T-helper 1 cell treated with Interleukin-12 subunit alpha and Interleukin-12 subunit beta and Interleukin-4 antibody, amounts not matched to agents 30 μg/mL and 1 μg/mL, for 36 hours (primary cell): ENCODE measurements around the gene SNPH.
"Not testable (repeated sequence)": the region's sequence is repeated elsewhere in the genome, so short reads cannot be mapped to it uniquely, and the experiment has no call there.

Source experiments
- H3K27ac Mint-ChIP-seq: one replicate; pipeline ENCODE4 v1.8.0; 2021; ENCODE audit warnings: mild to moderate bottlenecking, mixed read lengths
- H3K27me3 Mint-ChIP-seq: one replicate; pipeline ENCODE4 v1.8.0; 2021; ENCODE audit warnings: low read depth, mixed read lengths
- H3K36me3 Mint-ChIP-seq: one replicate; pipeline ENCODE4 v1.8.0; 2021; ENCODE audit warnings: low read depth, mixed read lengths
- H3K4me1 Mint-ChIP-seq: one replicate; pipeline ENCODE4 v1.8.0; 2021; ENCODE audit warnings: low read depth, mixed read lengths
- H3K4me3 Mint-ChIP-seq: one replicate; pipeline ENCODE4 v1.8.0; 2021; ENCODE audit warnings: mild to moderate bottlenecking, moderate library complexity, mixed read lengths
- H3K9me3 Mint-ChIP-seq: one replicate; pipeline ENCODE4 v1.8.0; 2021; ENCODE audit warnings: mixed read lengths

Gene SNPH

DNA sequence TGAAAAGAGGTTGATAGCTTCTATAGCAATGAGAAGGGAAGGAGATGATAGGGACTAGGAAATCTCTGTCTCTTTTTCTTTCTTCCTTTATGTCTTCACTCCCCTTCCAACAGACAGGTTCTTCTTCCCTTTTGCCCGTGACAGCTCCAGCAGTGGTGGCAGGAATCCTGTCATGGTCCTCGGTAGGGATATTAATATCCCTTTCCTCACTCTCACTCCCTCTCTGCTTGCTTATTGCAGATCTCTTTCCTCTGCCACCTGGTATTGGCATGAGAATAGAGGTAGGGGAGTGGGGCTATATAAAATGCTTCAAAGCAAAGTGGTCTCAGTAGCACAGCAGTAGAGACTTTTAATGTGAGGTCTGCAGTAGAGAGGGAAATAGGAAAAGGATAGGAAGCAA, 20.5 kb upstream of the SNPH start:
- H3K36me3 Mint-ChIP-seq: no peaks in the 10 kb centered on the region
- H3K27ac Mint-ChIP-seq: no peak overlapping the region
- H3K27me3 Mint-ChIP-seq: peaks cover 14% of the 10 kb centered on the region
- H3K9me3 Mint-ChIP-seq: no peaks in the 10 kb centered on the region
- H3K4me1 Mint-ChIP-seq: peaks cover 5% of the 10 kb centered on the region
- no peak overlapping the region for H3K4me3 Mint-ChIP-seq

DNA sequence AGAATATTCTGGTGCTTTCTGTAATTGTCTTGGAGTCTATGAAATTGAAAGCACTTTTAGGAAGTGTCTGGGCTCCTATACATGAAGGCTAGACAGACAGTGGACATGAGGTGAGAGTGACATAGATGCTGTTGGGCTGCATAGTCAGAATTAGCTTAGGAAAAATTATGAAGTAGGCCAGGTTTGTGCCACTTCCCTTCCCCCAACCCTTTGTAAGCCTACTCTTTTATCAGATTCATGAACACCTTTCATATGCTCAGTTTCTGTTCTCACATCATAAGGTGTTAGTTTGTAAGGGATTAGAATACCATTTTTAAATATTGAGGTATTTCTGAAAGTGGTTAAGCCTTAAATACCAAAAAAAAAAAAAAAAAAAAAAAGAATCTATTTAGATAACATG, 18.4 kb upstream of the SNPH start:
- H3K36me3 Mint-ChIP-seq: no peaks in the 10 kb centered on the region
- no peak overlapping the region for H3K4me3 Mint-ChIP-seq
- H3K4me1 Mint-ChIP-seq: peaks cover 5% of the 10 kb centered on the region
- H3K27ac Mint-ChIP-seq: no peak overlapping the region
- H3K27me3 Mint-ChIP-seq: peaks cover 21% of the 10 kb centered on the region
- peaks cover 6% of the 10 kb centered on the region for H3K9me3 Mint-ChIP-seq

DNA sequence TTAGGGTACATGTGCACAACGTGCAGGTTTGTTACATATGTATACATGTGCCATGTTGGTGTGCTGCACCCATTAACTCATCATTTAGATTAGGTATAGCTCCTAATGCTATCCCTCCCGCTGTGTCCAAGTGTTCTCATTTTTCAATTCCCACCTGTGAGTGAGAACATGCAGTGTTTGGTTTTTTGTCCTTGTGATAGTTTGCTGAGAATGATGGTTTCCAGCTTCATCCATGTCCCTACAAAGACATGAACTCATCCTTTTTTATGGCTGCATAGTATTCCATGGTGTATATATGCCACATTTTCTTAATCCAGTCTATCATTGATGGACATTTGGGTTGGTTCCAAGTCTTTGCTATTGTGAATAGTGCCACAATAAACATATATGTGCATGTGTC, 15.8 kb upstream of the SNPH start:
- not testable (repeated sequence) for H3K36me3 Mint-ChIP-seq, H3K27ac Mint-ChIP-seq, H3K4me3 Mint-ChIP-seq, H3K4me1 Mint-ChIP-seq, H3K9me3 Mint-ChIP-seq
- H3K27me3 Mint-ChIP-seq: peaks cover 22% of the 10 kb centered on the region

DNA sequence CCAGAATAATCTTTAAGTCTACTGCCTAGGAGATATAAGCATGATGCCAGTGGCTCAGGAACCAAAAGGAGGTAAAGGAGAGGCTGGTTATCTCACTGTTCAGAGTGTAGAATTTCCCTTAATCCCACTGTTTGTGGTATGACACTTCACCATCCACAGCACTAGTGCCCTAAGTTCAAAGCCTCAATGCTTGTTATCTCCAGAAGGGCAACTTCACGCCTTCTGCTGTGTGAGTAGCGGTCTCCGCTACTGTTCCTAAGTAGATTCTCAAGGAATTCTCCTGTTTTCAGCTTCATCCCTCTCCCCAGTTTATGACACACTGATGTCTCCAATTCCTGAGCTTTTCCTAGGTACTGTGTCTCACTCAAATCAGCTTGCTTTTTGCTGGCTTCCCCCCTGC, 13.7 kb upstream of the SNPH start:
- no peak overlapping the region for H3K4me3 Mint-ChIP-seq
- H3K27ac Mint-ChIP-seq: no peak overlapping the region
- peaks cover 6% of the 10 kb centered on the region for H3K9me3 Mint-ChIP-seq

DNA sequence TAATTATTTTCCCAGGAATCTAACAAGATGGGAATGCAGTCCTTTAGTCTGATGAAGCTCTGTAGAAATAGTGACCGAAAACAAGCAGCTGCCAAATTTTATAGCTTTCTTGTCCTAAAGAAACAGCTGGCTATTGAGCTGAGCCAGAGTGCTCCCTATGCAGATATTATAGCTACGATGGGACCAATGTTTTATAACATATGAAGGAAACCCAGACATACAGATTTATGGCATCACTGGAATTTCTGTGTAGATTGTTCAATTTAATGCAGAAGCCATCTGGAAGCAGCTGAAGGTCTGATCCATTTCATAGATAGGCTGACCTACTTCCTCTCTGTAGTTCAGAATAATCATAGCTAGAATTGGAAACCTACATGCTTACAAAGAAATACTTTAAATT, 11.8 kb upstream of the SNPH start:
- Mint-ChIP-seq H3K27me3 (peaks cover 28% of the 10 kb centered on the region), H3K9me3 (peaks cover 6% of the 10 kb centered on the region), H3K27ac (no peak overlapping the region), H3K4me3 (no peak overlapping the region), H3K36me3 (no peaks in the 10 kb centered on the region), H3K4me1 (peaks cover 5% of the 10 kb centered on the region)

More for the DNA sequence above, 13.7 kb upstream of the SNPH start:
- H3K36me3 Mint-ChIP-seq: no peaks in the 10 kb centered on the region
- peaks cover 28% of the 10 kb centered on the region for H3K27me3 Mint-ChIP-seq
- peaks cover 5% of the 10 kb centered on the region for H3K4me1 Mint-ChIP-seq

DNA sequence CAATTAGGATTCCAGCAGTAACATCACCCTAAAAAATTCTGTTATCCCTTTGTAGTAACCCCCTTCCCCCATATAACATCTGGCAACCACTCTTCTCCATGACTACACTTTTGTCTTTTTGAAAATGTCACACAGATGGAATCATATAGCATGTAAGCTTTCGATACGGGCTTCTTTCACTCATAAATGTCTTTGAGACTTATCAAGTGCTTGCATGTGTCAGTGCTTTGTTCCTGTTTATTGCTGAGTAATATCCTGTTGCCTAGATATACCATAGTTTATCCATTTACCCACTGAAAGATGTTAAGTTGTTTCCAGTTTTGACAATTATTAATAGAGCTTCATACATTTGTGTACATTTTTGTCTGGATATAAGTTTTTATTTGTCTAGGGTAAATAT, 10.4 kb upstream of the SNPH start:
- Mint-ChIP-seq H3K9me3 (peaks cover 5% of the 10 kb centered on the region), H3K4me3 (no peak overlapping the region), H3K36me3 (no peaks in the 10 kb centered on the region), H3K4me1 (peaks cover 5% of the 10 kb centered on the region), H3K27me3 (peaks cover 28% of the 10 kb centered on the region), H3K27ac (no peak overlapping the region)

DNA sequence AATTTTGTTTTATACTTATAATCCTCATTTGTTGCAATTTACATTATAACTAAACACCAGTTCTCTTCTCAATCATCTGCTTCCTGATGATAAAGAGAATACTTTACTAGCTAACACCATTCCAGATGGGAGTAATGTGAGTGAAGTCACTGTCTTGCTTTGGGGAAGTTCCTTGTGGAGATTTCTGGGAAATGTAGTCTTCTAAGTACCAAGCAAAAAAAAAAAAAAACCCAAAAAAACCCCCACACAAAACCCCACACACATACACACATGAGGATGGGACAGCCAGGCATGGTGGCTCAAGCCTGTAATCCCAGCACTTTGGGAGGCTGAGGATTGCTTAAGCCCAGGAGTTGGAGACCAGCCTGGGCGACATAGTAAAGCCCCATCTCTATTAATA, 2.2 kb upstream of the SNPH start:
- Mint-ChIP-seq H3K27ac (no peak overlapping the region), H3K36me3 (peaks cover 3% of the 10 kb centered on the region), H3K4me3 (no peak overlapping the region), H3K4me1 (peaks cover 15% of the 10 kb centered on the region), H3K9me3 (peaks cover 11% of the 10 kb centered on the region), H3K27me3 (peaks cover 4% of the 10 kb centered on the region)

DNA sequence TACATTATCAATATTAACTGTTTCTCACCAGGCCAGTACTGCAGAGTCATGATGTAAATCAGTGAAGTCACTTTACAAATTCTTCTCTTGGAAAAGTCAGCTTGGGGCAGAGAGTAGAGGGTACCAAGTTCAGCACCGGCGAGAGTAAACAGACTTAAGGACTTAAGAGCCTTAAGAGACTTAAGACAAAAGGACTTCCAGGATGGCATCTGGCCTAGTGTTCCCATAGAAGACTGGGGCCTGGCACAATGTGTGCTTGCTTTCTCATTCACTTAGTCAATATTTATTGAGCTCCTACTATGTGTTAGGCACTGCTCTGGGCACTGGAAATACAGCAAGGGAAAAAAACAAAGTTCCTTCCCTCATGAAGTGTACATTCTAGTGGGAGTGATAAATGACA, 1.4 kb upstream of the SNPH start:
- Mint-ChIP-seq H3K36me3 (peaks cover 3% of the 10 kb centered on the region), H3K4me3 (peak overlapping the region; percentile 76), H3K27ac (no peak overlapping the region), H3K4me1 (peaks cover 15% of the 10 kb centered on the region), H3K27me3 (peaks cover 4% of the 10 kb centered on the region), H3K9me3 (peaks cover 11% of the 10 kb centered on the region)

DNA sequence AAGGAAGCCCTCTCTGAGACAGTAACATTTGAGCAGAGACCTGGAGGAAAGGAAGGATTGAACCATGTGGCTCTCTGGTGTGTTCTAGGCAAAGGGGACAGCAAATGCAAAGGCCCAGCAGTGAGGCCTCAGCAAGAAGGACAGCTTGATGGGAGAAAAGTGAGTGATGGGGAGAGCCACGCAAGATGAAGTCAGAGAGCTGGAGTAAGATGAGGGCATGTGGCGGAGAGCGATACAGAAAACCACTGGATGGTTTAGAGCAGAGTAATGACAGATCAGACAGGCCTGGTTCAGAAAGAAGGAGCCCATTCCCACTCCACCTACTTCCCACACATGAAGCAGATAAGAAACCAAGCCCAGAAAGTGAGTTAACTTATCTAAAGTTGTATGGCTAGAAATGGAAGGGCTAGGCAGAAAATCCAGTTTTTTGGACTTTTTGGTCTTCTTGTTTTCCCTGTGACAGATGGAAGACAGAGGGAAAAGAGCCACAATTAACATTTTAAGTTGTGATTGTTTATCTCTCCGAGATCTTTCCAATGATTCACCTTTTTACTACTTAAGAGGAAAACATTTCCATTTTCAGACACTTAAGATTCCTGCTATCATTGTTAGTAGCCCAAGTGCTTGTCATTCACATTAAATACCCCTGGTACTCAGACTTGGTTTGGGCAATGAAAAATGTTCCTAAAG, 723 bp upstream of the SNPH start:
- Mint-ChIP-seq H3K27me3 (peaks cover 4% of the 10 kb centered on the region), H3K9me3 (peaks cover 11% of the 10 kb centered on the region), H3K4me1 (peaks cover 15% of the 10 kb centered on the region), H3K4me3 (peak overlapping the region; percentile 85), H3K36me3 (peaks cover 3% of the 10 kb centered on the region), H3K27ac (peak overlapping the region; percentile 72)

DNA sequence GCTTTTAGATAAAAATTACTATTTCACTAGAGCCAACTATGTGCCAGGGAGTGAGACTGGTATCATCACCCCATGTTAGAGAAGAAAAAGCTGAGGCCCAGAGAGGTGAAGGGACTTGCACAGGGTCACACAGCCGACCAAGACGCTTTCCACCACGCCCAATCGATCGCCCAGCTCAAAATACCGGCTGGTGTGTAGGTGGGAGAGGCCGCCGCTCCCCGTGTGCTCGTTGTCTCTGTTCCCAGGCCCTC, 253 bp upstream of the SNPH start:
- Mint-ChIP-seq H3K9me3 (peaks cover 11% of the 10 kb centered on the region), H3K27me3 (peaks cover 4% of the 10 kb centered on the region), H3K27ac (peak overlapping the region; percentile 72), H3K4me3 (peak overlapping the region; percentile 85), H3K36me3 (peaks cover 3% of the 10 kb centered on the region), H3K4me1 (peaks cover 15% of the 10 kb centered on the region)

DNA sequence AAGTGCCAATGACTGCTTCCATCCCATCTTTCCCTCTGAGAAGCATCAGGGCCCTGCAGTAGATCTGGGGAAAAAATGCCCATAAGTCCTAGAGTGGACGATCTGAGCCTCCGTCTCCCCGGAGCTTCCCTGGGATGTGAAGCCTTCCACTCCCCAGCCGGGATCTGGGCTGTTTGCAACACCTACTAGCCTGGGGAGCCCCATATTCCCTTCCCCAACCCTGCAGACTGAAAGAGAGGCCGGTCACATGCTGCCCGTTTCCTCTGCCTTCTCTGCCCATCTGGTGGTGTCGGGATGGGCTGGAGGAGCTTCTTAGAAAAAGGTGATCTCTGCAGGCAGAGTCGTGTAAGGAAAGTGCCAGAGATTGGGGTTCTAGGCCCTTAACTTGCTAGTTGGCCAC, 1.1 kb downstream of the SNPH start:
- Mint-ChIP-seq H3K36me3 (peaks cover 3% of the 10 kb centered on the region), H3K27ac (no peak overlapping the region), H3K4me1 (peaks cover 15% of the 10 kb centered on the region), H3K4me3 (peak overlapping the region; percentile 79), H3K27me3 (peaks cover 3% of the 10 kb centered on the region), H3K9me3 (peaks cover 10% of the 10 kb centered on the region)

DNA sequence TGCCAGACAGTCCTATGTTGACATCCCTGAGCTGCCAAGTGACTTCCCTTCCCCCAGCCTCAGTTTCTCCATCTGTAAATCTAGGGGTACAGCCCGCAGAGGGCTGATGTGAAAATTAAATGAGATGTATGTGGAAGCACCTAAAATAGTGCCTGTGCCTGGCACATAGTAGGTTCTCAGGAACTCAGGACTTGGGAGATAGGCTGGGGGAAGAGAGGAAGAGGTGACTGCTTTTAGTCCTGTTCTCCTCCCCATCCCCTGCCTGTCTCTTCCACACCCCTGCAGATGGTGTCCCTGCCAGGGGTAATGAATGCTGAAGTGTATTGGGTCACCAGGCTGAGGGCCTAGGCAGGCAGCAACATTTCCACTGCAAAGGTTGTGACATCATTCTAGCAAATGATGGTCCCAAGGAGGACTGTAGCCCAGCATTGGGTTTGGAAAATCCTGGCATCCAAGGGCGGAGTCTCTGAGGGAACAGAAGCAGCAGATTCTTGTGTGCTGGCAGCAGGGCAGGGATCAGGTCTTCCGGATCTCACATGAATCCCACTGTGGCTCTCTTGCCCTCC, 1.8 kb downstream of the SNPH start:
- Mint-ChIP-seq H3K27me3 (no peaks in the 10 kb centered on the region), H3K4me1 (peaks cover 15% of the 10 kb centered on the region), H3K9me3 (peaks cover 5% of the 10 kb centered on the region), H3K27ac (no peak overlapping the region), H3K4me3 (peak overlapping the region; percentile 38), H3K36me3 (no peaks in the 10 kb centered on the region)

DNA sequence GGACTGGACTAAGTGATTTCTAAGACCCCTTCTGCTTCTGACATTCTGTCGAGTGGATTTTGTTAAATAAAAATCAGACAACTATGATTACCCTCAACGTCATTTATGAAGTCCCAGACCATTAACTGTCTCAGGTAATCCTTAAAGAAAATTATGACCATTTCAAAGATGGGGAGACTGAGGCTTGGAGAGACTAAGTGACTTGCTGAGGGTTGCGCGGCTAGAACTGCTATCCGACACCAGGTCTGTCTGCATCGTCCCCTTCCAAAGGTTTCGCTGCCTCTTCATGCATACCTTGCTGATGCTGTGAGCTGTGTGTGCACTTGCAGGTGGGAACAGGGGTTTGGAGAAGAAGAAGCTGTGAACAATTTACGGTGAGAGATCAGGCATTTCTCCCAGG, 3.1 kb downstream of the SNPH start:
- no peaks in the 10 kb centered on the region for H3K36me3 Mint-ChIP-seq
- H3K9me3 Mint-ChIP-seq: no peaks in the 10 kb centered on the region

DNA sequence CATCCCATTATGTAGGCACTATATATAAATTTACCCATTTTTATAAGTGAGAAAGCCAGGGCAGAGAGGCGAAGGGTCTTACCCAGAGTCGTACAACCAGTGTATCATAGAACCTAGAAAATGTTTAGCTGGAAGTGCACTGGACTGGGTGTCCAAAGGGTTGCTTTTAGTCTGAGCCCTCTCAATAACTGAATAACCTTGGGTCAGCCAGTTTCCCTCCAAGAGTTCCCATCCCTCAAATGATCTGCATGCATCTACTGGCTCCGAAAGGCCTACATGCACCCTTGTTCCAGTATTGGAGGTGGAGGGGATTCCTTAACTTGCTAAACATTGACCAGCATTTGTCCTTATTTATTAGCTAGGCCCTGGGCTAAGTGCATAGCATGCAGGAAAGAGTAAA, 3.8 kb downstream of the SNPH start:
- H3K9me3 Mint-ChIP-seq: no peaks in the 10 kb centered on the region
- H3K27ac Mint-ChIP-seq: no peak overlapping the region
- H3K36me3 Mint-ChIP-seq: no peaks in the 10 kb centered on the region
- no peaks in the 10 kb centered on the region for H3K27me3 Mint-ChIP-seq
- H3K4me1 Mint-ChIP-seq: peaks cover 15% of the 10 kb centered on the region
- H3K4me3 Mint-ChIP-seq: no peak overlapping the region

More for the DNA sequence above, 3.1 kb downstream of the SNPH start:
- Mint-ChIP-seq H3K4me3 (no peak overlapping the region), H3K4me1 (peaks cover 15% of the 10 kb centered on the region), H3K27me3 (no peaks in the 10 kb centered on the region), H3K27ac (no peak overlapping the region)

DNA sequence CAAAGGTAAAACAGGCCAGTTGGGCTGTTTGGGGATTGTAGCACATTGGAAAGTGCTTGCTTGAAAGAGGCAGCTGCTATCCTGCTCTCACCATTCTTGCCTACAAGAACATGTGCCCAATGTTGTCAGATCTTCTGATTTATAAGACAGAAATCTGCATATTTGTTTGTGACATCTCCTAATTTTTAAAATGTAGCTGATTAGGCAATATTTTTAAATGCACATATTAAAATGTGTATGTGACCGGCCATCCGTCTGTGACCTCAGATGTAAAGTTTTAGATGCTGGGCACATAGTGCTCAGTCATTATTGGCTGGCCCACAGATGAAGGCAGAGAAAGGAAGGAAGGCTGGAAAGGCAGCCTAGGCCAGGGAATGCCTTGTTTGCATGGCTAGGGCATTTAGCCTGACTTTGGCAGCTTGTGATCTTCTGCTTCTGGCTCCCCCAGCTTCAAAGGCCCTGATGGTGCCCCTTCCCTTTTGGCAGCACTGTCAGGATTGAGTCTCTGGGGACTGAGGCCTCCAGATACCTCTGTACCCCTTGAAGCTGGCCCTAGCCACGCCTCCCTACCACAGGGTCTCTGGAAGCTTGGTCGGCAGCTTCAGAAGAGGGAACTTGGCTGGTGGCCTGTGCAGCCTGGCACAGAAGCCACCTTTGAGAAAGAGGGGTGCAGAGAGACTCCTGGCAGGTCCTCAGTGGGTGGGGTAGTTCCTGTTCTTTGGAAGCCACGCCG, 6.4 kb downstream of the SNPH start:
- Mint-ChIP-seq H3K4me3 (no peak overlapping the region), H3K9me3 (no peaks in the 10 kb centered on the region), H3K27me3 (no peaks in the 10 kb centered on the region), H3K36me3 (no peaks in the 10 kb centered on the region), H3K4me1 (no peaks in the 10 kb centered on the region), H3K27ac (no peak overlapping the region)
